GM12891 (cell line): Measurements from ENCODE around the gene CNKSR2.

Source experiments
- POLR2A ChIP-seq: IDR thresholded peaks from 2 replicates; pipeline ENCODE4 v1.6.1; 2011; ENCODE audit warnings: low read depth, low read length, control low read depth
- POLR2AphosphoS5 ChIP-seq: IDR thresholded peaks from 2 replicates; pipeline ENCODE4 v1.6.1; 2011; ENCODE audit warnings: low read depth, low read length, control low read depth
- SPI1 ChIP-seq: IDR thresholded peaks from 2 replicates; pipeline ENCODE4 v1.6.1; 2011; ENCODE audit warnings: low read depth, low read length, control low read depth
- TAF1 ChIP-seq: IDR thresholded peaks from 2 replicates; pipeline ENCODE4 v1.6.1; 2011; ENCODE audit warnings: low read depth, low read length, control low read depth

DNA sequence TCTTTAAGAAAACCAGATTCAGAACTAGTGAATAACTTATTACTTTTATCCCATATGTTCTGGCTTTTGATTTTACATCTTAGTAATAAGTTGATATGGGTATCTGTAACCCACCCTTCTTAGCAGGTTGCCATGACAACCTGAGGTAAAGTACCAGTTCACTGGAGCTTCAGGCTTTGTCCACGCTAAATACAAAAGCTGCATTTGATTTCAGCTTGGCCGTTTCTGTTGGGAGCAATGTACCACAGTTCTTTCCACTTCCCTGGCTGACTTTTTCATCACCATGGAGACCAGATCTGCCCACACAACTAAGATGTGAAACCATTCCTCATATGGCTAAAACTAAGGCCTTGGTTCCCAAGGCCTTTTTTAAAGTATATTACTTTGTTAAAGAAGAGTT is 257.8 kb downstream of the CNKSR2 start:
- TF ChIP-seq POLR2A (no peak), SPI1 (no peak), TAF1 (no peak), POLR2AphosphoS5 (no peak)
